AG04450 (cell line): ENCODE data around the gene A3GALT2. TPM values are rescaled to one million over a fixed set of nuclear protein-coding genes. Genes with fewer than 3 reads are reported as not detected.
"Not testable (repeated sequence)": the region's sequence is repeated elsewhere in the genome, so short reads cannot be mapped to it uniquely, and the experiment has no call there.

ENCODE experiments used
- CTCF ChIA-PET: fragments of 300-600, 350-600 bp; formaldehyde crosslinking; extraction: SDS; loops from one replicate; lab custom pipeline; 2022; ENCODE audit warnings: antibody characterized with exemption, inconsistent platforms; lab: Charles Lee
- POLR2A ChIA-PET: fragments of 350-600 bp; formaldehyde crosslinking; extraction: SDS; loops from one replicate; lab custom pipeline; 2021; ENCODE audit warnings: antibody characterized with exemption, inconsistent platforms; lab: Yijun Ruan, JAX
- DNase-seq: peaks from one replicate; pipeline ENCODE4 v3.0.0-alpha.2; 2011; ENCODE audit warnings: low read depth, low spot score
- H3K27ac ChIP-seq: one replicate; pipeline ENCODE4 v1.5.1; 2012; ENCODE audit warnings: low read depth, low read length, control low read depth
- H3K27me3 ChIP-seq: one replicate; pipeline ENCODE4 v1.6.0; 2012; ENCODE audit warnings: low read length; ENCODE audit not compliant: control insufficient read depth, insufficient read depth
- H3K4me3 ChIP-seq: 2 replicates; pipeline ENCODE4 v1.5.1; 2011; ENCODE audit warnings: mild to moderate bottlenecking, low read depth, low read length, control low read depth
- H3K9me3 ChIP-seq: 2 replicates; pipeline ENCODE4 v1.5.1; 2012; ENCODE audit warnings: low read length; ENCODE audit not compliant: control insufficient read depth, insufficient read depth
- polyA plus RNA-seq: library from polyadenylated mRNA; depleted of rRNA; stranded (reverse); fragments of >200 nt; gene quantifications from 2 replicates; pipeline ENCODE4 v1.2.3, GENCODE V29; 2011
- TF ChIP-seq, protein P1 (sequence below): IDR thresholded peaks from 2 replicates; pipeline ENCODE4 v1.5.1; 2011; ENCODE audit warnings: low read depth, low read length, control low read depth, inconsistent platforms

Gene A3GALT2
- polyA plus RNA-seq, 1 experiment = not detected

DNA sequence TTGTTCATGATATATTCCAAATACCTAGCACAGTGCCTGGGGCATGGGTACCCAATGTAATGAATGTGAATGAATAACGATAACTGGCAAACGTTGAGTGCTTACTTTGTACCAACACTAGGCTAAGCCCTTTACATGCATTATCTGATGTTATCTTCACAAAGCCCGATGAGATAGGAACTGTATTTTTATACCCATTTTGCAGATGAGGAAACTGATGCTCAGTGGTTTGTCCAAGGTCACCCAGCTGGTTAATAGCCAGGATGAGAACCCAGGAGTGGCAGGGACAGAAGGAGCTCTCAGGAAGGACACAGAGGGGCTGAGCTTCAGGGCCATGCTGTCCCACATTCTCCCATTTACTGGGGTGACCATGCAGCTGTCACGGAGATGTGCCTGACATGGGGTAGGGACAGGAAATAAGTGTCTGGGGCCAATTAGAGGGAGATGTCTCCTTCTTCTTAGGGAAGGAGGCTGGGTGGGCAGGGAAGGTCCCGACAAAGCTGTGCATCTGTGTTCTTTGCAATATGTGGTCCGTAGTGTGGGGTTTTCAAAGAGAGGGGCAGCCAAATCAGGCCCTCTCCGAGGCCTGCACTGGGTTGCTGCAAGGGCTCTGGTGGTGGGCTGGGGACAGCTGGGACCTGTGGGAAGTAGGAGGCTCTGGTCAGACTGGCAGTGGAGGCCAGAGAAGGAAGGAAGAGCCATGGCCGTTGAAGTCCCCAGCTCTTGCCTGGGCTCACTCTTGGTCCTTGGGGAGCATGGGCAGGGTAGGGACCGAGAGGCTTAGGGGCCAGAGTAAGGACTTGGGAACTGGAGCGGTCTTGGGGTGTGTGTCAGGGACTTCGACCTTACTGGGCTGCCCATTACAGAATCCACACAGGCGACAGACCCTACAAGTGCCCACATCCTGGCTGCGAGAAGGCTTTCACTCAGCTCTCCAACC is 26.6 kb downstream of the A3GALT2 start:
- Histone ChIP-seq H3K27ac (no peak overlapping the region), H3K9me3 (no peaks in the 10 kb centered on the region; the same call in 1 of the 2 replicates), H3K27me3 (no peaks in the 10 kb centered on the region), H3K4me3 (no peak overlapping the region)
- DNase-seq = no peak
- POLR2A ChIA-PET = interaction anchor here (0.9 kb wide), 1 partner anchor 174 kb away, joined by 3 read pairs; no protein-coding TSS in a partner anchor
- TF ChIP-seq, protein P1, sequence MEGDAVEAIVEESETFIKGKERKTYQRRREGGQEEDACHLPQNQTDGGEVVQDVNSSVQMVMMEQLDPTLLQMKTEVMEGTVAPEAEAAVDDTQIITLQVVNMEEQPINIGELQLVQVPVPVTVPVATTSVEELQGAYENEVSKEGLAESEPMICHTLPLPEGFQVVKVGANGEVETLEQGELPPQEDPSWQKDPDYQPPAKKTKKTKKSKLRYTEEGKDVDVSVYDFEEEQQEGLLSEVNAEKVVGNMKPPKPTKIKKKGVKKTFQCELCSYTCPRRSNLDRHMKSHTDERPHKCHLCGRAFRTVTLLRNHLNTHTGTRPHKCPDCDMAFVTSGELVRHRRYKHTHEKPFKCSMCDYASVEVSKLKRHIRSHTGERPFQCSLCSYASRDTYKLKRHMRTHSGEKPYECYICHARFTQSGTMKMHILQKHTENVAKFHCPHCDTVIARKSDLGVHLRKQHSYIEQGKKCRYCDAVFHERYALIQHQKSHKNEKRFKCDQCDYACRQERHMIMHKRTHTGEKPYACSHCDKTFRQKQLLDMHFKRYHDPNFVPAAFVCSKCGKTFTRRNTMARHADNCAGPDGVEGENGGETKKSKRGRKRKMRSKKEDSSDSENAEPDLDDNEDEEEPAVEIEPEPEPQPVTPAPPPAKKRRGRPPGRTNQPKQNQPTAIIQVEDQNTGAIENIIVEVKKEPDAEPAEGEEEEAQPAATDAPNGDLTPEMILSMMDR = no peak
- CTCF ChIA-PET = interaction anchor here (0.6 to 10.7 kb wide), 32 partner anchors 9 to 326 kb away, joined by 3 to 212 read pairs (median 8); partner anchors contain the start of genes A3GALT2, TRIM62 and ZSCAN20

DNA sequence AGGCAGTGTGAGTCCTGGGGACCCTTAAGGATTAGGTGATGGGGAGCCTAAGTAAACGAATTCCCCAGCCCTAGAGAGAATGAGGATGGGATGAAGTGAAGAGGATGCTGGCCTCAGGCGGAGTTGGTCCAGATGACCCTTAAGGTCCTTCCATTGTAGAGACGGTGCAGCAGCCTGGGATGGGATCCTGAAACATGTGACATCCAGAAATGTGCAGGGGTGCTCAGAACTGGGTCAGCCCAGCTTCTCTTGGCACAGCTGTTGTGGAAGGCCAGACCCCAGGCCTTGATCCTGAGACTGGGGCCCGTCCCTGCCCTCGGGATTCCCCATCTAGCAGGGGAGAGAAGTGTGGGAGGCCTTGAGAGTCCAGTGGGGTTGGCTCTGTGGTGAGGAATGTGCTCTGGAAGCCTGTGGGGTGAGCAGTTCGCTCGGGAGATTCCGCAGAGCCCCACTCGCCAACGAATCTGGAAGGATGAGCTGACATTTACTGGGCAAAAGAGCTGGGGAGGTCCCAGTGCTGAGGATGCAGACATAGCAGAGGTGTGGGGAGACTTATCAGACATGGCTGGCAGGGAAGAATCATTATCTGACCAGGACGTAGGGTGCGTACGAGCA is 28.1 kb downstream of the A3GALT2 start:
- TF ChIP-seq, protein P1 = no peak
- no peaks in the 10 kb centered on the region for H3K27me3 ChIP-seq
- no peak overlapping the region for H3K27ac ChIP-seq
- POLR2A ChIA-PET = interaction anchor here (0.9 kb wide), 1 partner anchor 176 kb away, joined by 3 read pairs; no protein-coding TSS in a partner anchor
- DNase-seq = no peak
- CTCF ChIA-PET = interaction anchor here (1.3 to 10.7 kb wide), 2 partner anchors 163 to 177 kb away, joined by 5 to 212 read pairs; partner anchors contain the start of gene ZSCAN20
- H3K4me3 ChIP-seq = no peak overlapping the region
- no peaks in the 10 kb centered on the region; the same call in 1 of the 2 replicates for H3K9me3 ChIP-seq

DNA sequence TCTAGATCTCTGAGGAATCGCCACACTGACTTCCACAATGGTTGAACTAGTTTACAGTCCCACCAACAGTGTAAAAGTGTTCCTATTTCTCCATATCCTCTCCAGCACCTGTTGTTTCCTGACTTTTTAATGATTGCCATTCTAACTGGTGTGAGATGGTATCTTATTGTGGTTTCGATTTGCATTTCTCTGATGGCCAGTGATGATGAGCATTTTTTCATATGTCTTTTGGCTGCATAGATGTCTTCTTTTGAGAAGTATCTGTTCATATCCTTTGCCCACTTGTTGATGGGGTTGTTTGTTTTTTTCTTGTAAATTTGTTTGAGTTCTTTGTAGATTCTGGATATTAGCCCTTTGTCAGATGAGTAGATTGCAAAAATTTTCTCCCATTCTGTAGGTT is 30.3 kb downstream of the A3GALT2 start:
- H3K27ac ChIP-seq, H3K9me3 ChIP-seq, H3K4me3 ChIP-seq, H3K27me3 ChIP-seq, CTCF ChIA-PET, POLR2A ChIA-PET, DNase-seq: not testable (repeated sequence)

DNA sequence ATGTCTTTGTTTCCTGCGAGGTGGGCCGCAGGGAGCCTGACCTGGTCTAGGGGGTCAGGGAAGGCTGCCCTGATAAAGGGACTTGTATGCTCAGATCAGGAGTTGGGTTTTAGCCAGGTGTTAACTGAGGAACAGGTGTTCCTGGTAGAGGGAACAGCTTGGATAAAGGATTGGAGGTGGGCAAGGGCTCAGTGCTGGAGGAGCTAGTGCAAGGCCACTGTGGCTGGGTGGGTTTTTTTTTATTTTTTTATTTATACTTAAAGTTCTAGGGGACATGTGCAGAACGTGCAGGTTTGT is 31.1 kb downstream of the A3GALT2 start:
- ChIA-PET POLR2A (no interaction called here), CTCF (no interaction called here)
- TF ChIP-seq, protein P1 = no peak
- Histone ChIP-seq H3K9me3 (no peaks in the 10 kb centered on the region; the same call in 1 of the 2 replicates), H3K4me3 (no peak overlapping the region), H3K27me3 (no peaks in the 10 kb centered on the region), H3K27ac (no peak overlapping the region)
- DNase-seq = no peak

DNA sequence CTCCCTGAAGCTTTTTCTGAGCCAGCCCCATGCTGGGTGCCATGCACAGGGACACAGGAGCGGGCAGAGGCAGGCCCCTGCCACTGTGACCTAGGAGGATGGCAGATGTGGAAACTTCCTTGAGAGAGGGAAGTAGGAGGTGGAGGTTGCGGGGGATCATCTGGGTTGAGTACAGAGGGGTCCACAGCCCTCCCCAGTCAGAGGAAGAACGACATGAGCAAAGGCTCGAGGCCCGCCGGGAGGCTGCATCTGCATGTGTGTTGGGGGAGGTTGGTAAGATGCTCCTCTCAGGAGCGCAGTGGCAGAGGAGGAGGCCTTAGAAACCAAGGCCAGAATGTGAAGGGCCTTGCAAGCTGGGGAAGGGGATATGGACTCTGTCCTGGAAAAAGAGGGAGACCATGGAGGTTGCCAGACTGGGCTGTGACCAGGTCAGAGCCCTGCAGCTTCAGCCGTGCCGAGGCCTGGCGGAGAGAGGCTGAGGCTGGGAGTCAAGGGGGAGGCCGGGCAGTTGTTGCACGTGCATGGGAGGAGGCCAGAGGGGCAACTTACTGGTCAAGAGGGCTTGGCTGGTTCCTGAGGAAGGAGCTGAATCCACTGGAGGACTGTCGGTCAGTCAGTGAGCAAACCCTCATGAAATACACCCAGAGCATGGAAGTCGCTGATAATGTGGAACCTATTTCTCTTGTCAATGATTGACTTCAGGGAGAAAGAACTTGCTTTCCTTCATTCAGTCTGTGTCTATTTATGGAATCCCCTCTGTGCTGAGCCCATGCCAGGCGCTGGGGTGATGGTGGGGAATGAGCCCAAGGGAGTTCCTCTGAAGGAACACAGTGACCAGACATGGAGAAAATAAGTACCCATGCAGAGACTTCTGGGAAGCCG is 31.7 kb downstream of the A3GALT2 start:
- POLR2A ChIA-PET = no interaction called here
- H3K27me3 ChIP-seq = no peaks in the 10 kb centered on the region

More for the DNA sequence above, 31.7 kb downstream of the A3GALT2 start:
- Histone ChIP-seq H3K27ac (no peak overlapping the region), H3K9me3 (no peaks in the 10 kb centered on the region; the same call in 1 of the 2 replicates), H3K4me3 (no peak overlapping the region)
- CTCF ChIA-PET = interaction anchor here (1.0 kb wide), 1 partner anchor 9 kb away, joined by 5 read pairs; no protein-coding TSS in a partner anchor
- DNase-seq = no peak
- TF ChIP-seq, protein P1 = no peak
